Stimulated activated CD4-positive, alpha-beta T cell treated with anti-CD3 and anti-CD28 coated beads, Interleukin-2, amount 100 ng/mL, for 48 hours (primary cell): ENCODE results near the gene CABP7.

Source experiments
- DNase-seq, 2 donors: peaks; one replicate each; pipeline ENCODE4 v3.0.0-alpha.2; 2020

Gene CABP7

DNA sequence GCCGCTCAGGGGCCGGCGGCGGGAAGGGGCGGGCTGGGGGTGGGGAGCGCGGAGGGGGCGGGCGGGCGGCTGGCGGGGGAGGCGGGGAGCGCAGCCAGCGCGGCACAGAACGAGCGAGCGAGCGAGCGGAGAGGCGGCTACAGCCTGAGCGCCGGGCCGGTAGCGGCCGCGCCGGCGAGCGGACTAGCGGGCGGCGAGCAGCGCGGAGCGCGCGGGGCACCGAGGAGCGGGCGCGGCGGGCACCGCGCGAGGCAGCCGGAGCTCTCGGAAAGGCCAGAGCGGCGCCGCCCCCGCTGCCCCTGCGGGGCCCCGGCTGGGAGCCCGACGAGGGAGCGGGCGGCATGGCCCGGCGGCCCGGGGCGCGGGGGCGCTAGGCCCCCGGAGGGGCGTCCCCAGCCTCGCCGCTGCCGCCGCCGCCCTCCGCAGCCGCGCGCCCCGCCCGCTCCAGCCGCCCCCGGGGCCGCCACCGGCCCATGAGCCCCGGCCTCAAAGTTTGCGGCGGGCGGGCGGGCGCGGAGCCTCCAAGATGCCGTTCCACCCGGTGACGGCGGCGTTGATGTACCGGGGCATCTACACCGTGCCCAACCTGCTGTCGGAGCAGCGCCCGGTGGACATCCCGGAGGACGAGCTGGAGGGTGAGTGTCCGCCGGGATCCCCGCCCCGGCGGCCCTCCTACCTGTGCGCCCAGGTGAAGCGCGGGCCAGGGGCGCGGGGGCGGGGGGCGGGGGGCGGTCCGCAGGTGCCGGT is at the start of gene CABP7:
TSS of gene CABP7 (plus strand) at position 105 of the 747 bp plus-strand sequence. CDS start at position 527, 422 bp downstream.
- DNase-seq, result no peak

DNA sequence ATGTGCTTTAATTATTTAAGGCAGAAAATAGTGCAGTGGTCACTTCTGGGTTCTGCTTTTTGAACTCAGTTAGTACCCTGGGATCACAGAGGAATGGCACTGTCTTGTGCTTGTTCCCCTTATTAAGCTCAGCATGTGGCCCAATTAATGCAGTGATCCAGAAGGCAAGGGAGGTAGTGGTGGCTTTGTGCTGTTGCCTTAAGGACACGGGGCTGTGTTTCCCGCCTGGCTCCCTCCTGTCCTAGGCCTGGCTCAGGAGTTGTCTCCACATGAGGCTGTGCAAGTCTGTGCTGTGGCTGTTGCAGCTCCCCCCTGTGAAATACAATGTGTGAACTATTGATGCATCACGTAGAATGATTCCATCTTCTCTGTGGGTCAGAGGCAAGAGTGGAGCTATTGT is 49.2 kb upstream of the CABP7 start:
- DNase-seq, result no peak

DNA sequence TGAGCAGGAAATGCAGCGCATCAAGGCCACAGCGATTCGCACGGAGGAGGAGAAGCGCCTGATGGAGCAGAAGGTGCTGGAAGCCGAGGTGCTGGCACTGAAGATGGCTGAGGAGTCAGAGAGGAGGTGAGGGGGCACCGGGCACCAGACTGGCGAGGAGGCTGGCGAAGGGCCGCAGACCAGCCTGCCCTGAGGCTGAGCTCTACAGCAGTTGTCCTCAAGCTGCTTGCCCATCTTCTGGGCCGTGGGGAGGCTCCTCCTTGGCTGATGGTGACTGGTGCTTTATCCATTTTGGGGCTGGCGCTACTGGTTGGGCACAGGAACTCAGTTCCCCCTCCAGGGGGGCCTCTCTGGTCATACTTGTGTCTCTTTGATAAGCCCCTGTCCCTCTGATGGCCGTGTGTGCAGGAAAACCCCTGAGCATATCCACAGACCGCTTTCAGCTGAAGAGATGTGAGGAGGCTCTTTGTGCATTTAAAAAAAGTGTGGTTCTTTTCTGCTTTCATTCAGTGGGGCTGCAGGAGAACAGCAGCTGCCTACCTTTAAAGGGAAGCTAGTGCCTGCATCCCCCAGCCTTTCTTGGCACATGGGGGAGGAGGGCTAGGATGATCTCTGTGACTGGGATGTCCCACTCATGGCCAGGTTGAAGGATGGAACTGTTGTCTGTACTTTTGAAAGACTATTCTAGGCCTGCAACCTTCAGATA is 46.3 kb upstream of the CABP7 start:
- no peak for DNase-seq

DNA sequence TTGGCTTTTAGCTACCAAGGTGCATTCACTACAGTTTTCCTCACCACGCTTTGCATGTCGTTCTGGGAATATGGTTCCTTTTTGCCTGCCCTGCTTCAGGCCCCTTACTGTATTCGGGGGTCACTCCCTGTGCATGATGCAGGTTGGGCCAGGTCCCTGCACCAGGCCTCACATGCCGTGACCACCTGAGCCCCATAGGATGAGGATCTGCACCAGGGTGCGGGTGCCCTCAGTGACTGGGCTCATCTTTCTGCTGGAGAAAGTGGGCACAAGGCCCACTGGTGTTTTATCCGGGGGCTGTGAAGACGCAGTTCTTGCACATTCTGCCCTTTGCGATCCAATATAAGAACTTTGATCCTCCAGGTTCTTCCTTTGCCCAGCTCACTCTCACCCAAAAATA is 45.7 kb upstream of the CABP7 start:
- no peak for DNase-seq

DNA sequence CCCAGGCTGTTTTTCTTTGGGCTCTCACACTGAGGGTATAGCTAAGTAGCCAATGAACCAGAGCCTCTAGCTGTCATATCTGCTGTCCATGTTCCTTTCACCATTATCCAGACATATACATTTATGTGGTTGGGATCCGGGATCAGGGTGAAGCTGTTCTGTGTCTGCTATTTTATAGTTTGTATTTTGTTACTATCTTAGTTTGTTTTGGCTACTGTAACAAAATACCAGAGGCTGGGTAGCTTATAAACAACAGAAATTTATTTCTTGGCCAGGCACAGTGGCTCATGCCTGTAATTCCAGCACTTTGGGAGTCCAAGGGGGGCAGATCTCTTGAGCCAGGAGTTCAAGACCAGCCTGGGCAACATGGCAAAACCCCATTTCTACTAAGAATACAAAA is 40.5 kb upstream of the CABP7 start:
- DNase-seq, result no peak

- DNase-seq, result no peak
Observed at GRCh38 chr22:29683536-29683935, 36.3 kb upstream of the CABP7 start.

GRCh38 chr22:29684244-29684643 is 35.6 kb upstream of the CABP7 start:
- no peak for DNase-seq

DNA sequence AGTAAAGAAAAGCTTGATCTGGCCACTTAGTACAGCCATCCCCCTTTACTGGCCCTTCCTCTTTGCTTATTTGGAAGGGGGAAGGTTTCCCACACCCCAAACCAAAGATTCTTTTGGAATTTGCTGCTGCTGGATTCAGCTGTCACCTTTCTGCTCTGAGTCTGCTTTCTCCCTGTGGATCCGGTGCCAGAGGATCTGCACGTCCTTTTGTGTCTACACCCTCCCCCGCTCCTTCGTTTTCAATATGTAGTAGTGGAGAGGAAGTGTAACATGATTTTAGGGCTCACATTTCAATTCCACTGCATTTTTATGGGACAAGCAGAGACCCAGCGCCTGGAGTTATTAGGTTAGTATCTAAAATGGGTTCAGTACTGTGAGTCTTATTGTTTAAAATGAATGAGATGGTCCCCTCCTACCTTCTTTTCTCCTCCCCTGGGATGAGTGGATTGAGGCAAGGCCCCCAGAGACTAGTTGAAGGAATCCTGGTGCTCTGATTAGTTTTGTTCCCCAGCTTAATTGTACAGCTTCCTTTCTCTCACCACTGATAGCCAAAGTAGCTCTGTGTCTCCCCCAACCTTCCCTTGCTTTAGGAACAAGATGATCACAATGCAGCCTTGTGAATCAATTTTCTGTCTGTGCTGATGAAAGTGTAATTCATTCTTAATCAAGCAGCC is 30.5 kb upstream of the CABP7 start:
- DNase-seq, result no peak

DNA sequence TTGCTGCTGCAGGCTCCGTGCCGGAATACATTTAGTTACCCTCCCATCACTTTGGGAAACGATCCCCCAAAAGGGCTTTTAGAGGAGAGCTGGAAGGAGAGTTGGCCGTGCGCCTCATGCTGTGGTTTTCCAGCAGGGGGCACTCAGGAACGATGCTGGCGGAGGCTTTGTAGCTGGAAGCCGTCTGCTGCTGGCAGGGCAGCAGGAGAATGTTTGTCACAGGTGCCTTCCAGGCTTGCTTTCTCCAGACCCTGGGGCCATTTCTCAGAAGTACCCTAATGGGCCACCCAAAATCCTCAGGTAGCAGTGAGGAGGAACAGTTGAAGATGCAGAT is 30.0 kb upstream of the CABP7 start:
- peak; percentile 36 to 41 for DNase-seq

- DNase-seq, result no peak
Observed at GRCh38 chr22:29690476-29690875, 29.3 kb upstream of the CABP7 start.

DNA sequence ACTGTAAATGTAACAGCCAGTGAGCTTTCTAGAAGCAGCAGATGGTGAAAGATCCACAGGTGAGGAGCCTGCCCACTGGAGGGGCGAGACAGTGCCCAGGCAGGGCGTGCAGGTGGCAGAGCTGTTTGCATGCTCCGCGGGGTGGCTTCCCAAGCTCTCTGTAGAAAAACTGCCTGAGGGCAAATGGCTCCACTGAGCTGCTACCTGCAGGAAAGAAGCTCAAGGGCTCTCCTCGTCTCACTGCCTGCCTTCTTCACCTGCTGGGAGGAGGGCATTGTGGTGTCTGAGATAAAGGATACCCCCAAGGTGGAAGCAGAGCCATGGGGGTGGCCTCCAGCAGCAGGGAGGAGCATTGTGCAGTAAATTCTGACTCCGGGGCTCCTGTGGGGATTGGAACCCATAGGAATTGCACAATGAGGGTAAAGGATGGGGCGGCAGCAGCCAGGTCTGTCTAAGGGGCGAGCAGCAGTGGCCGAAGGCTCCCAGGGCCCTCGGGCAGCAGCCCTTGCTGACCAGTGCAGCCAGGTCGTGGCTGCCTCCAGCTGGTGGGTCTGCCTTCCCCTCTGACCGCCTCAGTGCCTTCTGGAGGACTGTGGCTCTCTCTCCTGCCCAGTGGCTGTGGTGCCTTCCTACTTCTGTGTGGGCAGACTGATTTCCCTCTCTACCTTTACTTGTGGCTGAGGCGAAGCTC is 28.0 kb upstream of the CABP7 start:
- DNase-seq, result no peak

GRCh38 chr22:29692327-29692640 is 27.5 kb upstream of the CABP7 start:
- DNase-seq, result no peak

GRCh38 chr22:29693161-29693560 is 26.6 kb upstream of the CABP7 start:
- DNase-seq, result no peak

DNA sequence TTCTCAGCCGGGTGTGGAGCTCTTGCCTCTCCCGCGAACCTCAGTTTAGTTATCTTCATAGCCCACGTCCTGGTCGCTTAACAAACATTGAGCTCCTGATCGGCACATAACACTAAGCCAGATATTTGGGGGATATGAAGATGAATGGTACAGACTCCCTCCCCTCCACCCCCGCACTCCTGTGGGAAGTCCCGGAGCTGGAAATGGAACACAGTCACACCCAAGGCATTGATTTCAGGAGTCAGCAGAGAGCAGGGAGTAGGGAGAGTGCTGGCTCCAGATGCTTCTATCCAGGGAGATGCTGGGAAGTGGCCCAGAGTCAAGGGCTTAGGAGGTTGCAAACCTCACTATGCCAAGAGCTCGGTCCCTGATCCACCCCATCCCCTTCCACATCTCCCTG is 26.1 kb upstream of the CABP7 start:
- DNase-seq, result no peak

GRCh38 chr22:29695129-29695926 is 24.5 kb upstream of the CABP7 start:
- DNase-seq, result no peak

DNA sequence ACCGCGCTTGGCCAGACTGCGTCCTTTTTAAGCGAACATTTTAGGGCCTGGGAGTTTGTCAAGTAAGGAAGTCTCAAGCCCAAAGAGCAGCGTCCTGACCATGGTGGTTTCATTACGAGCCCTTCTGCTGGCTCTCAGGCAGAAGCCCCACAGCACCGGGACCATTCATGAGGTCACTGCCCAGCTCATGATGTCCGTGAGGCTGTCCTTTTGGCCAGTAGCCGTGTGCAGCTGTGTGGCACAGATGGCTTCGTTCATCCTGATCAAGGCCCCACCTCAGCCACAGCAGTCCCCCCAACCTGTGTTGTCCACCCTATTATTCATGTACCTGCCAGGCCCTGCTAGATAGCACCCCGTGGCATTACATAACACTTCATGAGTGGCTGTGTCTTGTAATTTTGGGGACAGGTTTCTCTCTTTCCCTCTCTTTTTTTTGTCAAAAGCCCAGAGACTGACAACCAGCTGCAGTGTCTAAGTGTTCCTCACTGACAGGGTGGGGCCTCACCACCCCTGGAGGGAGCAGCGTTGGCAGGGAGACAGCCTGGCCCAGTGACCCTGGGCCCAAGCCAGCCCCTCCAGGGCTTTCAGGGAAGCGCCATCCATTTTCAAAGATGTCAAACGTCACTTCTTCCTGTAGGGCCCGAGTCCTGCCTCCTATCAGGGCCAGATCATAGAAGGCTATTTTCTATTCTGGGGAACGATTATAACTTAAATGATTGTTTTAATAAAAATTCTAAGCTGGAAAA is 21.8 kb upstream of the CABP7 start:
- DNase-seq, result no peak

DNA sequence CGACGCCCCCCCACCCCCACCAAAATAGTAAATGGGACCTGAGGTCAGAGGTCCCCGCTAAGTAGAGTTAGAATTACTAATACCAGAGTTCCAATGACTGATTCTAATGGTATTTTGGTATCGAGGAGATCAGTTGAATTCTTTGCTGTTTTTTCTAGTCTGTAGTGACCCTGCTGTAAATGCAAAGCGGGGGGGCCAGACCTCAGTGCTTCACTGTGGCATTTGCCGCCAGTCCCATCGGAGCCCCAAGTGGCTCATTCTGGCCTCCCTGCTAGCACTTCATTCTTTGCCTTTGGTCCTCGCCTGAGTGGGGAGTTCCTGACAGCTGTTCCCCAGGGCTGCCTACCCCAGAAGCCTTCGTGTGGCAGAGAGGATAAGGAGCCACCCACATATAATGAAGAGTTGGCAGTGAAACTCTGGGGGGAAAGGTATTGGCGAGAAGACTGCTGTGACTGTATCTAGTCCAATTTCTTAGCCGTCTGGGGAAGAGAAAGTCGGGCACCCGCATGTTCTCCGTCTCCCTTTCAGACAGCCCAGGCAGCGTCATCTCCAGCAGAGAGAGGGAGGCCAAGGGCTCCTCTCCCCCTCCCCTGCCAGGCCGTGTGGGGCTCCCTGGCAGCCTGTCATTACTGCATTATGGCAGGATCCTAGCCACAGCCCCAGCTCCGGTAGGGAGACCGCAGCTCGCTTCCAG is 19.4 kb upstream of the CABP7 start:
- DNase-seq, result no peak

- DNase-seq, result no peak
Observed at GRCh38 chr22:29700900-29701154, 19.0 kb upstream of the CABP7 start.

- peak in 1 of 2 donors; percentile 14 for DNase-seq
Observed at GRCh38 chr22:29701155-29701999, 18.4 kb upstream of the CABP7 start.

DNA sequence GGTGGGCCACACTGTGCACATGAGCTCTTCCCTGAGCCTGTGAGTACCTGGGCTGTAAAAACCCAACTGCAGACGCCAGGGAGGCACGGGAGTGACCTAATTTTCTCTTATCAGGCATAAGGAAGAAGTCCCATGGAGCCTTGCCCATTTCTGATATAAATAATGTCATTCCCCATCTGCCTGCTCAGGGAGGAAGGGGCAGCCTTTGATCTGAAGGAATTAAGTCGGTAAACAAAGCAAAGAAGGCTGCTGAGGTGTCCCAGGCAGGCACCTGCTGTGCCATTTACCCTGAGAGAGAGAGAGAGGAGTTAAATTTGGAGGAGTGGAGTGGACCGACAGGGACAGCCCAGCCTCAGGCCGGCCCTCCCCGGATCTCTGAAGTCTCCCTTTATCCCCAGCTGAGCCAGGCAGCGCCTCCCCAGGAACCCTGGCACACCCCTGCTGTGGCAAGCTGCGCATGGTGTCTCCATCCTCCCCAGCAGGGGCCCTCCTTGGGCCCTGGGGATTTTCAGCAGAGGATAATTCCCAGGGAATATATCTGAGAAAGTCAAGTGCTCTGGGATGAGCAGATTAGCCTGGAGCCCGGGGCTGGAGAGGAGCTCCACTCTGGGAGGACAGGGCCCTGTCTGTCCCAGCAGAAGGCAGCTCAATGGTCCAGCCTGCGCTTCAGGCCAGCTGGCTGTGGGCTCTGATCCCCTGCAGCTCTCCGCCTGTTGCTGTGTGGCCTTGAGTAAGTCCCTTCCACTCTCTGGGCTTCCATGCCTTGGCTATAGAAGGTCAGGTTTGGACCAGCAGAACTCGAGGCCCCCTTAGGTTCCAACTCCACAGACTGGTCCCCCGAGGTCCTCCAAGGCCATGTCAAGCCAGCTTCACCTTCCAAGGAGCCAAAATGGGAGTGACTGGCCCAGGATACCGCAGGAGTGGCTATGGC is 17.5 kb upstream of the CABP7 start:
- DNase-seq, result no peak
